Mesendoderm (in vitro differentiated cells): ENCODE measurements around the gene SCAF11.

ENCODE experiments used
- DNase-seq: peaks from one replicate; pipeline ENCODE4 v3.0.0; 2013
- H2AK5ac ChIP-seq: 2 replicates; pipeline ENCODE4 v1.6.1; 2013; ENCODE audit warnings: low read length, inconsistent platforms
- H2BK120ac ChIP-seq: 2 replicates; pipeline ENCODE4 v1.6.1; 2013; ENCODE audit warnings: low read depth, mild to moderate bottlenecking, low read length, moderate library complexity, mixed read lengths
- H2BK15ac ChIP-seq: replicated peaks from 2 replicates; pipeline ENCODE4 v1.6.1; 2013; ENCODE audit warnings: low read depth, mild to moderate bottlenecking, moderate library complexity
- H2BK5ac ChIP-seq: 2 replicates; pipeline ENCODE4 v1.6.1; 2013; ENCODE audit warnings: low read length, inconsistent platforms
- H3K18ac ChIP-seq: 2 replicates; pipeline ENCODE4 v1.6.1; 2013; ENCODE audit warnings: mild to moderate bottlenecking, low read length, mixed read lengths
- H3K23ac ChIP-seq: one replicate; pipeline ENCODE4 v1.6.1; 2013; ENCODE audit warnings: low read length
- H3K27ac ChIP-seq: 2 replicates; pipeline ENCODE4 v1.5.1; 2013; ENCODE audit warnings: low read depth, mild to moderate bottlenecking, inconsistent platforms, low read length, moderate library complexity
- H3K27me3 ChIP-seq: 2 replicates; pipeline ENCODE4 v1.6.1; 2013; ENCODE audit warnings: low read length, control low read depth, mild to moderate bottlenecking, inconsistent platforms; ENCODE audit not compliant: insufficient read depth, poor library complexity
- H3K36me3 ChIP-seq: 2 replicates; pipeline ENCODE4 v1.6.1; 2013; ENCODE audit warnings: low read length, inconsistent platforms; ENCODE audit not compliant: control insufficient read depth, insufficient read depth
- H3K4ac ChIP-seq: one replicate; pipeline ENCODE4 v1.6.1; 2013; ENCODE audit warnings: low read depth, mild to moderate bottlenecking, low read length, moderate library complexity
- H3K4me1 ChIP-seq: 2 replicates; pipeline ENCODE4 v1.6.1; 2013; ENCODE audit warnings: low read depth, low read length, inconsistent platforms; ENCODE audit not compliant: control insufficient read depth
- H3K4me2 ChIP-seq: 2 replicates; pipeline ENCODE4 v1.6.1; 2013; ENCODE audit warnings: low read length
- H3K4me3 ChIP-seq: 2 replicates; pipeline ENCODE4 v1.5.1; 2013; ENCODE audit warnings: mild to moderate bottlenecking, low read length
- H3K56ac ChIP-seq: one replicate; pipeline ENCODE4 v1.6.1; 2013; ENCODE audit warnings: low read length
- H3K79me1 ChIP-seq: 2 replicates; pipeline ENCODE4 v1.6.1; 2013; ENCODE audit warnings: low read length, inconsistent platforms
- H3K79me2 ChIP-seq: 2 replicates; pipeline ENCODE4 v1.6.1; 2013; ENCODE audit warnings: mild to moderate bottlenecking, low read length; ENCODE audit not compliant: control insufficient read depth, insufficient read depth
- H3K9ac ChIP-seq: 2 replicates; pipeline ENCODE4 v1.6.1; 2013; ENCODE audit warnings: low read length, inconsistent platforms
- H4K5ac ChIP-seq: one replicate; pipeline ENCODE4 v1.6.1; 2013; ENCODE audit warnings: low read length
- H4K8ac ChIP-seq: one replicate; pipeline ENCODE4 v1.6.1; 2013; ENCODE audit warnings: low read depth, mild to moderate bottlenecking, control low read depth, low read length, moderate library complexity
- WGBS: extraction: QIAGEN DNeasy Blood & Tissue Kit; methylation state at CpG from one replicate; pipeline ENCODE4 v1.1.7; 2013; ENCODE audit warnings: low lambda C conversion rate, missing lambda C conversion rate; ENCODE audit not compliant: insufficient coverage; ENCODE audit errors: extremely low coverage; 5-methylcytosine and 5-hydroxymethylcytosine counted together

The SCAF11 gene

GRCh38 chr12:45946435-45946834 is 43.9 kb downstream of the SCAF11 start:
- no peak overlapping the region for H4K8ac ChIP-seq
- peaks cover 2% of the 10 kb centered on the region for H3K36me3 ChIP-seq
- no peak overlapping the region for H2BK5ac ChIP-seq
- H3K79me1 ChIP-seq, result peaks cover 2% of the 10 kb centered on the region
- no peak overlapping the region for H3K4me3 ChIP-seq
- DNase-seq, result no peak
- no peak overlapping the region for H3K4me2 ChIP-seq
- H3K27me3 ChIP-seq, result no peaks in the 10 kb centered on the region
- H3K18ac ChIP-seq, result no peak overlapping the region
- no peak overlapping the region for H4K5ac ChIP-seq
- no peak overlapping the region for H2AK5ac ChIP-seq
- no peak overlapping the region for H3K4ac ChIP-seq
- no peak overlapping the region for H2BK120ac ChIP-seq
- no peak overlapping the region for H3K56ac ChIP-seq
- no CpG with 5 or more reads among the region's 1 CpG for WGBS
- no peak overlapping the region for H3K9ac ChIP-seq
- H3K23ac ChIP-seq, result no peak overlapping the region
- no peak overlapping the region for H3K27ac ChIP-seq
- no peaks in the 10 kb centered on the region for H3K79me2 ChIP-seq
- H3K4me1 ChIP-seq, result no peaks in the 10 kb centered on the region
- no peak overlapping the region for H2BK15ac ChIP-seq

- Histone ChIP-seq H3K79me1 (peaks cover 2% of the 10 kb centered on the region), H3K18ac (no peak overlapping the region), H4K8ac (no peak overlapping the region), H3K4me2 (no peak overlapping the region), H3K23ac (no peak overlapping the region), H3K27ac (no peak overlapping the region), H4K5ac (no peak overlapping the region), H2BK120ac (no peak overlapping the region), H2AK5ac (no peak overlapping the region), H3K79me2 (no peaks in the 10 kb centered on the region), H3K4ac (no peak overlapping the region), H3K27me3 (no peaks in the 10 kb centered on the region), H2BK15ac (no peak overlapping the region), H2BK5ac (no peak overlapping the region), H3K4me1 (no peaks in the 10 kb centered on the region), H3K56ac (no peak overlapping the region), H3K4me3 (no peak overlapping the region), H3K9ac (no peak overlapping the region), H3K36me3 (peaks cover 2% of the 10 kb centered on the region)
- no CpG with 5 or more reads among the region's 1 CpG for WGBS
- no peak for DNase-seq
These were observed 45.6 kb downstream of the SCAF11 start for GRCh38 chr12:45944771-45945170.

GRCh38 chr12:45939759-45940158 is 50.6 kb downstream of the SCAF11 start:
- H3K4me3 ChIP-seq, result no peak overlapping the region
- no peak overlapping the region for H3K23ac ChIP-seq
- H3K18ac ChIP-seq, result no peak overlapping the region
- H3K79me1 ChIP-seq, result peaks cover 2% of the 10 kb centered on the region
- no peak overlapping the region for H2BK15ac ChIP-seq
- H3K9ac ChIP-seq, result no peak overlapping the region
- no peak overlapping the region for H3K4ac ChIP-seq
- H3K4me1 ChIP-seq, result no peaks in the 10 kb centered on the region
- H2BK120ac ChIP-seq, result no peak overlapping the region
- no peaks in the 10 kb centered on the region for H3K27me3 ChIP-seq
- H2AK5ac ChIP-seq, result no peak overlapping the region
- H4K5ac ChIP-seq, result no peak overlapping the region
- no peak overlapping the region for H3K4me2 ChIP-seq
- H4K8ac ChIP-seq, result no peak overlapping the region
- H3K36me3 ChIP-seq, result peaks cover 2% of the 10 kb centered on the region
- H2BK5ac ChIP-seq, result no peak overlapping the region
- H3K79me2 ChIP-seq, result no peaks in the 10 kb centered on the region
- no peak overlapping the region for H3K27ac ChIP-seq
- no CpG with 5 or more reads among the region's 2 CpGs for WGBS
- no peak for DNase-seq
- no peak overlapping the region for H3K56ac ChIP-seq

GRCh38 chr12:45938566-45938965 is 51.8 kb downstream of the SCAF11 start:
- Histone ChIP-seq H2BK120ac (no peak overlapping the region), H3K79me2 (no peaks in the 10 kb centered on the region), H3K18ac (no peak overlapping the region), H3K23ac (no peak overlapping the region), H3K36me3 (peaks cover 2% of the 10 kb centered on the region), H3K27ac (no peak overlapping the region), H3K4ac (no peak overlapping the region), H3K56ac (no peak overlapping the region), H3K4me3 (no peak overlapping the region), H2AK5ac (no peak overlapping the region), H3K79me1 (peaks cover 2% of the 10 kb centered on the region), H4K8ac (no peak overlapping the region), H3K4me1 (no peaks in the 10 kb centered on the region), H4K5ac (no peak overlapping the region), H3K27me3 (no peaks in the 10 kb centered on the region), H3K9ac (no peak overlapping the region), H2BK5ac (no peak overlapping the region), H3K4me2 (no peak overlapping the region), H2BK15ac (no peak overlapping the region)
- no CpG with 5 or more reads among the region's 2 CpGs for WGBS
- DNase-seq, result no peak

- no peak overlapping the region for H2AK5ac ChIP-seq
- no peak overlapping the region for H3K18ac ChIP-seq
- H2BK15ac ChIP-seq, result no peak overlapping the region
- no peak overlapping the region for H3K27ac ChIP-seq
- no peaks in the 10 kb centered on the region for H3K36me3 ChIP-seq
- no peaks in the 10 kb centered on the region for H3K79me2 ChIP-seq
- no peak overlapping the region for H4K8ac ChIP-seq
- no peak overlapping the region for H3K23ac ChIP-seq
- no peaks in the 10 kb centered on the region for H3K4me1 ChIP-seq
- no peak overlapping the region for H3K4ac ChIP-seq
- no peaks in the 10 kb centered on the region for H3K79me1 ChIP-seq
- H2BK5ac ChIP-seq, result no peak overlapping the region
- no peak overlapping the region for H3K9ac ChIP-seq
- H3K4me2 ChIP-seq, result no peak overlapping the region
- H3K27me3 ChIP-seq, result no peaks in the 10 kb centered on the region
- no peak overlapping the region for H4K5ac ChIP-seq
- no peak overlapping the region for H3K56ac ChIP-seq
- H2BK120ac ChIP-seq, result no peak overlapping the region
- H3K4me3 ChIP-seq, result no peak overlapping the region
- WGBS, result no CpG with 5 or more reads among the region's 1 CpG
- DNase-seq, result no peak
These were observed 55.4 kb downstream of the SCAF11 start for GRCh38 chr12:45934956-45935355.

- Histone ChIP-seq H2AK5ac (no peak overlapping the region), H3K27me3 (no peaks in the 10 kb centered on the region), H3K36me3 (no peaks in the 10 kb centered on the region), H3K9ac (no peak overlapping the region), H3K27ac (no peak overlapping the region), H3K4me1 (no peaks in the 10 kb centered on the region), H3K79me2 (no peaks in the 10 kb centered on the region), H4K8ac (no peak overlapping the region), H3K18ac (no peak overlapping the region), H3K4ac (no peak overlapping the region), H3K4me3 (no peak overlapping the region), H2BK5ac (no peak overlapping the region), H3K23ac (no peak overlapping the region), H3K4me2 (no peak overlapping the region), H3K79me1 (no peaks in the 10 kb centered on the region), H3K56ac (no peak overlapping the region), H4K5ac (no peak overlapping the region), H2BK120ac (no peak overlapping the region), H2BK15ac (no peak overlapping the region)
- whole genome bisulfite sequencing, result 100% methylated on average over 1 of the region's 2 CpGs
- DNase-seq, result no peak
These were observed 56.9 kb downstream of the SCAF11 start for GRCh38 chr12:45933504-45933903.
